Endothelial cell of umbilical vein (primary cell): ENCODE measurements around the gene TLR1. TPM values are rescaled to one million over a fixed set of nuclear protein-coding genes. Genes with fewer than 3 reads are reported as not detected.

ENCODE experiments used
- BruUV-seq: library from RNA; stranded (reverse); fragments of 400-500 nt; replicated peaks from 2 replicates; lab custom pipeline; 2021; lab: Mats Ljungman, UMichigan
- CTCF ChIA-PET: fragments of 300-600, 350-600 bp; sonication (Branson Sonifier 250); formaldehyde crosslinking; loops from one replicate; lab custom pipeline; 2021; ENCODE audit warnings: antibody characterized with exemption, inconsistent platforms; lab: Charles Lee
- POLR2A ChIA-PET: fragments of 300-600, 350-600 bp; sonication (Branson Sonifier 250); formaldehyde crosslinking; loops from one replicate; lab custom pipeline; 2021; ENCODE audit warnings: antibody characterized with exemption, inconsistent platforms; lab: Charles Lee
- DNase-seq: peaks from one replicate; pipeline ENCODE4 v3.0.0-alpha.2; 2011; ENCODE audit warnings: low read depth, low spot score
- FAIRE-seq: peaks from 2 replicates; lab custom pipeline; 2011; peaks lifted over from hg19 to GRCh38; lab: Jason Lieb, UNC
- H2AFZ ChIP-seq: 2 replicates; pipeline ENCODE4 v1.6.0; 2012; ENCODE audit warnings: low read depth, low read length, control low read depth, inconsistent platforms
- H3K27ac ChIP-seq: 2 replicates; pipeline ENCODE4 v1.5.1; 2011; ENCODE audit warnings: low read depth, mild to moderate bottlenecking, control low read depth, low read length, moderate library complexity; ENCODE audit not compliant: insufficient read depth
- H3K27me3 ChIP-seq, 2 experiments: 2 replicates each; pipeline versions ENCODE4 v1.6.0 to v1.6.1; 2011; ENCODE audit warnings: low read length in 2 of 2, mixed read lengths in 1 of 2; ENCODE audit not compliant: control insufficient read depth in 2 of 2, insufficient read depth in 2 of 2
- H3K36me3 ChIP-seq, 2 experiments: 2 replicates in 1 of 2; 3 replicates in 1 of 2; pipeline ENCODE4 v1.5.1; 2011; ENCODE audit warnings: low read length in 2 of 2, mild to moderate bottlenecking in 1 of 2, moderate library complexity in 1 of 2; ENCODE audit not compliant: control insufficient read depth in 2 of 2, insufficient read depth in 2 of 2; ENCODE audit errors: extremely low read depth in 1 of 2
- H3K4me1 ChIP-seq: 3 replicates; pipeline ENCODE4 v1.5.1; 2011; ENCODE audit warnings: mild to moderate bottlenecking, low read length; ENCODE audit not compliant: control insufficient read depth, insufficient read depth; ENCODE audit errors: extremely low read depth
- H3K4me2 ChIP-seq: 2 replicates; pipeline ENCODE4 v1.6.1; 2011; ENCODE audit warnings: low read length, control low read depth, mixed read lengths; ENCODE audit not compliant: insufficient read depth
- H3K4me3 ChIP-seq, 3 experiments: fragments of 200-600 bp in 1 of 3; sonication (generic), shearing (Covaris generic) in 1 of 3; replicated peaks in 1 of 3; 2 replicates each; pipeline ENCODE4 v1.5.1; 2011 to 2016; ENCODE audit warnings: control low read depth in 3 of 3, low read length in 3 of 3, mild to moderate bottlenecking in 2 of 3, inconsistent platforms in 1 of 3, low read depth in 1 of 3, moderate library complexity in 1 of 3; ENCODE audit not compliant: insufficient read depth in 1 of 3
- H3K79me2 ChIP-seq: 2 replicates; pipeline ENCODE4 v1.6.0; 2012; ENCODE audit warnings: low read length, inconsistent platforms; ENCODE audit not compliant: control insufficient read depth, insufficient read depth
- H3K9ac ChIP-seq: replicated peaks from 2 replicates; pipeline ENCODE3; 2011; ENCODE audit warnings: low read length, control low read depth; ENCODE audit not compliant: insufficient read depth; ENCODE audit errors: extremely low read depth
- H3K9me1 ChIP-seq: replicated peaks from 3 replicates; pipeline ENCODE4 v1.6.0; 2011; ENCODE audit warnings: mild to moderate bottlenecking, low read length; ENCODE audit not compliant: control insufficient read depth, insufficient read depth; ENCODE audit errors: extremely low read depth
- H3K9me3 ChIP-seq: replicated peaks from 2 replicates; pipeline ENCODE4 v1.5.1; 2012; ENCODE audit warnings: low read length, inconsistent platforms; ENCODE audit not compliant: control insufficient read depth, insufficient read depth
- H4K20me1 ChIP-seq: replicated peaks from 2 replicates; pipeline ENCODE3; 2011; ENCODE audit warnings: mild to moderate bottlenecking, low read length; ENCODE audit not compliant: control insufficient read depth, insufficient read depth; ENCODE audit errors: extremely low read depth
- EZH2 ChIP-seq: IDR thresholded peaks from 2 replicates; pipeline ENCODE4 v1.6.1; 2012; ENCODE audit warnings: borderline replicate concordance, low read depth, mild to moderate bottlenecking, moderate library complexity, low read length, inconsistent platforms; ENCODE audit not compliant: severe bottlenecking
- FOS ChIP-seq: IDR thresholded peaks from 2 replicates; pipeline ENCODE4 v1.6.1; 2011; ENCODE audit warnings: mild to moderate bottlenecking, low read length, moderate library complexity, borderline replicate concordance; ENCODE audit not compliant: insufficient read depth
- GATA2 ChIP-seq: IDR thresholded peaks from 2 replicates; pipeline ENCODE4 v1.7.0; 2011; ENCODE audit warnings: low read depth, mild to moderate bottlenecking, moderate library complexity, mixed read lengths, low read length; ENCODE audit not compliant: insufficient read length, insufficient read depth
- JUN ChIP-seq: IDR thresholded peaks from 2 replicates; pipeline ENCODE4 v1.6.1; 2011; ENCODE audit warnings: borderline replicate concordance, low read depth; ENCODE audit not compliant: insufficient read length, insufficient read depth
- MAX ChIP-seq: IDR thresholded peaks from 2 replicates; pipeline ENCODE4 v1.6.1; 2011; ENCODE audit not compliant: insufficient read depth, insufficient read length
- MYC ChIP-seq: IDR thresholded peaks from one replicate; pipeline ENCODE4 v1.6.1; 2011; ENCODE audit warnings: mild to moderate bottlenecking, low read depth, low read length
- POLR2A ChIP-seq: IDR thresholded peaks from 2 replicates; pipeline ENCODE4 v1.6.1; 2012; ENCODE audit warnings: low read depth, mild to moderate bottlenecking, control low read depth, low read length
- POLR2AphosphoS5 ChIP-seq: IDR thresholded peaks from 2 replicates; pipeline ENCODE4 v1.6.1; 2012; ENCODE audit warnings: low read depth, mild to moderate bottlenecking, control low read depth, low read length, moderate library complexity; ENCODE audit not compliant: insufficient read depth
- dilution Hi-C: fragments of 300-500 bp; cut with MboI; formaldehyde crosslinking; loops from one replicate; pipeline ENCODE4 v1.15.0; 2019; ENCODE audit warnings: low sequenced_read_pairs; ENCODE audit not compliant: extremely low pct_ligation_motif_present
- intact Hi-C: fragments of 100-400 bp; cut with micrococcal nuclease; formaldehyde crosslinking; loops from one replicate; pipeline ENCODE4 v1.10.0; 2022
- polyA plus RNA-seq, 4 experiments: library from polyadenylated mRNA; depleted of rRNA in 3 of 4; stranded (reverse) in 3 of 4; unstranded in 1 of 4; fragments of >200 nt; gene quantifications; 2 replicates each; pipeline versions ENCODE4 v1.2.1 to v1.2.3, GENCODE V29; 2011 to 2012; ENCODE audit warnings: missing spikeins in 1 of 4
- total RNA-seq: library from RNA; stranded (reverse); gene quantifications from 2 replicates; pipeline ENCODE4 v1.2.3, GENCODE V29; 2021
- TF ChIP-seq, protein P1 (sequence below), 2 donors: IDR thresholded peaks; 1 replicate in 1 of 2; 2 replicates in 1 of 2; pipeline ENCODE4 v1.5.1; 2011; ENCODE audit warnings: low read length in 2 of 2, mild to moderate bottlenecking in 2 of 2, moderate library complexity in 2 of 2, control low read depth in 1 of 2, inconsistent platforms in 1 of 2, low read depth in 1 of 2; ENCODE audit not compliant: insufficient read depth in 1 of 2; ENCODE audit errors: extremely low read depth in 1 of 2

TLR1 gene
- total and polyA plus RNA-seq, 2 donors (not counting 3 experiments of a cell fraction or from before 2014, with no cell fraction given): 0.81 to 2.7 TPM

DNA sequence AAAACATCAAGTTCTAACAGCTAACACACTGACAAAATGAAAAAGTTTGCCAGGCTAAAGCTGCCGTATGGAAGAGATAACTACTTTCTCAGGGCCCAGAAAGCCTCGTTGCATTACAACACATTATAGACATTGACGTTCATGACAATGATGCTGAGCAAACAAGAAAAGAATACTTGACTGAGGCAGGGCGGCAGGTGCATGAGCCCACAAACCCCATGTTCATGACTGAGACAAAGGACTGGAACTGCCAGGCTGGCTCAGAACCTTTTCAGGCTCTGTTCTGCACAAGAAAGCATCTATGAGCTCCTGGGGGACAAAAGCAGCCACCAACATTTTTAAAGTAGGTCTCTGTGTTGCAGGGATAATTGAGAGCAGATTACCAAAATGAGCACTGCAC is 38.4 kb upstream of the TLR1 start:
- dilution Hi-C loops: no loop called here
- no peaks in the 10 kb centered on the region for H4K20me1 ChIP-seq
- H3K36me3 ChIP-seq: no peaks in the 10 kb centered on the region
- CTCF ChIA-PET: interaction anchor here (1.0 to 1.2 kb wide), 3 partner anchors 18 to 84 kb away, joined by 3 to 4 read pairs (median 3); partner anchors contain the start of gene TLR10
- H3K9me1 ChIP-seq: no peaks in the 10 kb centered on the region
- no peak overlapping the region for H3K4me2 ChIP-seq
- FAIRE-seq (no peak), DNase-seq (no peak)
- H3K27me3 ChIP-seq: peaks cover 5% of the 10 kb centered on the region in 2 experiments
- no peak overlapping the region for H2AFZ ChIP-seq
- no peak overlapping the region for H3K4me3 ChIP-seq
- H3K9me3 ChIP-seq: no peaks in the 10 kb centered on the region
- no TSS peak for BruUV-seq
- no peak overlapping the region for H3K27ac ChIP-seq
- TF ChIP-seq JUN (no peak), MAX (no peak), MYC (no peak), EZH2 (no peak), GATA2 (no peak), POLR2AphosphoS5 (no peak), POLR2A (no peak), FOS (no peak)
- TF ChIP-seq, protein P1, sequence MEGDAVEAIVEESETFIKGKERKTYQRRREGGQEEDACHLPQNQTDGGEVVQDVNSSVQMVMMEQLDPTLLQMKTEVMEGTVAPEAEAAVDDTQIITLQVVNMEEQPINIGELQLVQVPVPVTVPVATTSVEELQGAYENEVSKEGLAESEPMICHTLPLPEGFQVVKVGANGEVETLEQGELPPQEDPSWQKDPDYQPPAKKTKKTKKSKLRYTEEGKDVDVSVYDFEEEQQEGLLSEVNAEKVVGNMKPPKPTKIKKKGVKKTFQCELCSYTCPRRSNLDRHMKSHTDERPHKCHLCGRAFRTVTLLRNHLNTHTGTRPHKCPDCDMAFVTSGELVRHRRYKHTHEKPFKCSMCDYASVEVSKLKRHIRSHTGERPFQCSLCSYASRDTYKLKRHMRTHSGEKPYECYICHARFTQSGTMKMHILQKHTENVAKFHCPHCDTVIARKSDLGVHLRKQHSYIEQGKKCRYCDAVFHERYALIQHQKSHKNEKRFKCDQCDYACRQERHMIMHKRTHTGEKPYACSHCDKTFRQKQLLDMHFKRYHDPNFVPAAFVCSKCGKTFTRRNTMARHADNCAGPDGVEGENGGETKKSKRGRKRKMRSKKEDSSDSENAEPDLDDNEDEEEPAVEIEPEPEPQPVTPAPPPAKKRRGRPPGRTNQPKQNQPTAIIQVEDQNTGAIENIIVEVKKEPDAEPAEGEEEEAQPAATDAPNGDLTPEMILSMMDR (IDR thresholded peaks at IDR 0.05; ENCODE audit: extremely low read depth in 1 of 2, insufficient read depth in 1 of 2, low read depth in 1 of 2, low read length in 2 of 2): no peak
- H3K9ac ChIP-seq: no peak overlapping the region
- intact Hi-C loops: no loop called here
- POLR2A ChIA-PET: no interaction called here
- peaks cover 3% of the 10 kb centered on the region for H3K4me1 ChIP-seq
- H3K79me2 ChIP-seq: no peaks in the 10 kb centered on the region
